Stimulated activated CD8-positive, alpha-beta memory T cell treated with anti-CD3 and anti-CD28 coated beads, Interleukin-15, amount 100 ng/mL, for 24 hours (primary cell): Measurements from ENCODE around the gene FASN.
A peak's percentile ranks its signal among the peaks of the same experiment; 100 is the strongest.

Experiments used
- DNase-seq: peaks from one replicate; pipeline ENCODE4 v3.0.0-alpha.2; 2020; ENCODE audit warnings: low read depth

Gene FASN

DNA sequence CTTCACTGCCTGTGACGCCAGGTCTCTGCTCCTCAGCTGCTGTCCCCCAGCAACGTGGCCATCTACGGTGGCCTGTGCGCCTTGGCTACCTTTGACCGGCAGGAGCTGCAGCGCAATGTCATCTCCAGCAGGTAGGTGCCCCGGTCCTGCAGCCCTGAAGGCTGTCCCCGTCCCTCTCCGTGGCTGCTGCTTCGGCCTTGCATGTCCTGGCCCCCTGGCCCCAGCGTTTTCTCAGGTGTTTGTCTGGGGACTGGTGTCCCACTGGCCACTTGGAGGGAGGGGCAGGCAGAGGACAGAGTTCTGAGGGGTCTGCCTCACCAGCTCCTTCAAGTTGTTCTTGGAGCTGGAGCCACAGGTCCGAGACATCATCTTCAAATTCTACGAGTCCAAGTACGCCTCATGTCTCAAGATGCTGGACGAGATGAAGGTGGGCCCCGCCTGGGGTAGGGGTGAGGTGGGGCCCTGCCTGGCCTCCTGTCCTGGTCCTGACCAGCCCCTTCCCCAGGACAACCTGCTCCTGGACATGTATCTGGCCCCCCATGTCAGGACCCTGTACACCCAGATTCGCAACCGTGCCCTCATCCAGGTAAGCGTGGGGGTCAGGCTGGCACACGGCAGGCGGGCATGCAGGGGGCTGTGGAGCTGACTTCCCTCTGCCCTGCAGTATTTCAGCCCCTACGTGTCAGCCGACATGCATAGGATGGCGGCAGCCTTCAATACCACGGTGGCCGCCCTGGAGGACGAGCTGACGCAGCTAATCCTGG, 41.9 kb downstream of the FASN start:
- no peak for DNase-seq

GRCh38 chr17:82055023-82055964, 42.7 kb downstream of the FASN start:
- DNase-seq = no peak

DNA sequence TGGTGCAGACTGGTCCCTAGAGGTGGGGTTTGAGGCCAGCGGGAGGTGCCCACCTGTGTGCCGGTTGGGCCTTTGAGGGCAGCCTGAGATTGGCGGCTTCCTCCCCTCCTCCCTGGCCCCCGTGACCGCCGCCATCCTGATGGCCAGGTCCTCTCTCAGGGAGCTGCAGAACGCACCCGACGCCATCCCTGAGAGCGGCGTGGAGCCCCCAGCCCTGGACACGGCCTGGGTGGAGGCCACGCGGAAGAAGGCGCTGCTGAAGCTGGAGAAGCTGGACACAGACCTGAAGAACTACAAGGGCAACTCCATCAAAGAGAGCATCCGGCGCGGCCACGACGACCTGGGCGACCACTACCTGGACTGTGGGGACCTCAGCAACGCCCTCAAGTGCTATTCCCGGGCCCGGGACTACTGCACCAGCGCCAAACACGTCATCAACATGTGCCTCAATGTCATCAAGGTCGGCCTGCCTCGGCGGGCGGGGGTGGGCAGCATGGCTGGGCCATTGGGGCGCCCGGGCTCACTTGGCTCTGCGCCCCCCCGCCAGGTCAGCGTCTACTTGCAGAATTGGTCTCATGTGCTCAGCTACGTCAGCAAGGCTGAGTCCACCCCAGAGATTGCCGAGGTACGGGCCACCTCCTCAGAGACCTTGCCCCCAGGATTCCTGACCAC, 43.5 kb downstream of the FASN start:
- DNase-seq = no peak

DNA sequence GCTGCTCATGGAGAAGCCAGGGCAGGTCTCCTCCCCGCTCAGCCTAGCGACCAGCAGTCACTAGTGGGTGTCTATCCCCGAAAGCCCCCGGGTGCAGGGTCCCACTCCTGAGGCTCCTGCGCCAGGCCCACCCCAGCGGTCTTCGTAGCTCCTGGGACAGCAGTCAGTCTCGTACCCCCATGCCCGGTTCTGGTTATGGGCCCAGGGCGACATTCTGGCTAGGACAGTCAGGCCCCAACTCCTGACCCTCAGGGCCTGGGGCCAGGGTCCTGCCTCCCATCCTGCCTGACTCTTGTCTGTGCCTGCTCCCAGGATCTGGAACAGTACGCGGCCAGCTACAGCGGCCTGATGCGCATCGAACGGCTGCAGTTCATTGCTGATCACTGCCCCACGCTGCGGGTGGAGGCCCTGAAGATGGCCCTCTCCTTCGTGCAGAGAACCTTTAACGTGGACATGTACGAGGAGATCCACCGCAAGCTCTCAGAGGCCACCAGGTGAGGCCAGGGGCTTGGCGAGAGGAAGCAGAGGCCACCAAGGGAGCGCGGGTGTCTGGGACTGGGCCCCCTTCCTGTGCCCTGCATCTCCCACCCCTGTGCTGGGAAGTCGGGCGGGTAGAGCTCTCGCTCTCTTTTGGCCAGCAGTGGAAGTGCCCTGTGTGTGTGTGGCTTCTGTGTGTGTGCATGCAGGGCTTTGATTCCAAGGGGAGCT, 44.3 kb downstream of the FASN start:
- DNase-seq = no peak

DNA sequence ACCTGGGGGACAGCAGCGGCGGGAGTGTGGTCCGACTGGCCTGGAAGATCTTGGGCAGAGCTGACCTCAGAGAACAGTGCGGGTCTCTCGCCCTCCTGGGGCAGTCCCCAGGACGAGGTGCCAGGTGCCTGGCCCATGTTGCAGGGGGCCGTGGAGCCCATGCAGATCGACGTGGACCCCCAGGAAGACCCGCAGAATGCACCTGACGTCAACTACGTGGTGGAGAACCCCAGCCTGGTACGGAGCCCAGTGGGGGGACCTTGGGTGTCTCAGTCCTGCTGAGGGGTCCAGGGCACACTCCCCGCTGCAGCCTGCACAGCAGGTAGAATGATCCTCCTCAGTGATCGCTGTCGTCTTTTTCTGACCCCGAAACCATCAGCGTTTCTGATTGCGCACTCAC, 44.9 kb downstream of the FASN start:
- DNase-seq = no peak

GRCh38 chr17:82052638-82053059, 45.4 kb downstream of the FASN start:
- DNase-seq = no peak

- peak; percentile 68 for DNase-seq
Observed at GRCh38 chr17:82051776-82052637, 46.0 kb downstream of the FASN start, which contains the start of the genes GPS1 and RFNG. Gene GPS1, plus strand, starts transcription at chr17:82051898. Its CDS starts 34 bp downstream, at chr17:82051932. Gene RFNG, minus strand, starts transcription at chr17:82051811. Its CDS starts 45 bp downstream, at chr17:82051766.

DNA sequence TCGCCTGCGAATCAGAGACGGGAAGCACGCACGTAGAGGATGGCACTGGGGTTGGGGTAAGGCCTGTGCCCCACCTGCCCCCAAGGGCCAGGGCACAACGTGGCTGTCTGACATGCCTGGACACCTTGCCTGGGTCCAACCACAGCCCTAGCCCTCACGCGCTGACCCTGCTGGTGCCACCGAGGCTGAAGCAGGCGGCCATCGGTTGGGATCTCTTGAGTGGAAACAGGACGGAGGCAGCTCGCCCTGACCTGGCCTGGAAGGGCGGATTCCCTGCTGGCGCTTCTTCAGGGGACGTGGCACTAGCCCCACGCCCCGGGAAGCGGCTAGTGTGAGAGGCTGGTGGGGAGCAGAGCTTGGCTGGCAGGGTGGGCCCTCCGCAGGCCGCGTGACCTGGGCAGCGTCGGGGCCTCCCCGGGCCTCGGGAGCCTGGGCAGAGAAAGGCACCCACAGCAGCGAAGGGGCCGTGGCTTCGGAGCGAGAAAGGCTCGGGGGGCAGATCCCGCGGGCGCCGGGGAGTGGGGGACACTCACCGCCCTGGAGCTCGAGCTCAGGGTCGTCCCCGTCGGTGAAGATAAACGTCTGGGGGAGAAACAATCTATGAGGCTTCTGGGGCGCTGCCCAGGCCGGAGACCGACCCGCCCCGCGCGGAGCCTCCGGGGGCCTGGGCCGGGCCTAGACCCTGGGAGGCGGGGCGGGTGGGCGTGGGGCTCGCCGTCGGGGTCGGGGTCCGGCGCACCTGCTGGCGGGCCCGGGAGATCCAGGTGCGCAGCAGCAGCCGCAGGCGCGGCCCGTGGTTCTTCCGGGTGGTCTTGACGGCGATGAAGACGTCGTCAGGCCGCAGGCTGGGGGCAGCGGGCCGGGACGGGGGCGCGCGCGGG, 47.0 kb downstream of the FASN start:
- DNase-seq = no peak

DNA sequence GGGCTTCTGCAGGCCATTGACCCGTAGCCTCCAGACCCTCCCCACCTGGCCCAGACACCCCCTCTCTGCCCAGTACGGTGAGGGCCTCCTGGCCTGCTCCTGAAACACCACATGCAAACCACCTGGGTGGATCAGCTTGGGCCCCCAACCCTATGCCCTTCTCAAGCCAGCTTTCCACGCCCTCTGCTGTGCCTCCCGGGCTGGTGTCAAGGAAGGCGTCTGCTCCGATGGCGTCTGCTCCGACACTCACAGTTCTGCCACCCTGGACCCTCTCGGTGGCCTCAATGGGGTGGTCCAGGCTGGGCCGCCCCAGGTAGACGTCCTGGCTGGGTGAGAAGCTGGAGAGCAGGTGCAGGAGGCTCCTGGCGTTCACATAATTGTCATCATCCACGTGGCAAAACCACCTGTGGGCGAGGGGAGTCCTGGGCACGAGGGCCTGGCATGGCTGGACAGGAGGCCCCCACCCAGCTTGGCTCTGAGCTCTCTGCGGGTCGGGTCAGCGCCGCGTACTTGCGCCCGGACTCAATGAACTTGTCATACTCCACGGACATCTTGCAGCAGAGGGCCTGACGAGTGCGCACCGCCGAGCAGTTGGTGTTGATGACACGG, 47.8 kb downstream of the FASN start:
- no peak for DNase-seq

- DNase-seq = no peak
Observed at GRCh38 chr17:82049521-82049971, 48.5 kb downstream of the FASN start.

DNA sequence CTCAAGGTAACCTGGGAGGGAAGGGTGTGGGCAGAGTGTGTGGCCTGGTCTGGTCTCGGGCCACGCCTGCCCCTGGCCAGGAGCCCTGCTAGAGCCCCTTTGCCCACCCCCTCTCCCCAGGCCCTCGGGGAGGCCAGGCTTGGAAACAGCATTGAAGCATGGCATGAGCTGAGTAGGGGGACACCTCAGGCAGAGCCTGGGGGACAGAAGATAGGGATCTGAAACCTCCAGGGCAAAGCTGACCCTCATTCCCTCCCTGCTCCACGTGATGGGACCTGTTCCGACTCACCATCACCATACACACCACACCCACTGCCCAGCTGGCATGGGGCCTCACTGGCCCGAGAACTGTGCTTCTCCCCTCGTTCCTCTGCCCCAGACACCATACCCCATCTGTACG, 48.9 kb downstream of the FASN start:
- DNase-seq = no peak

GRCh38 chr17:82048571-82048971, 49.5 kb downstream of the FASN start:
- DNase-seq = no peak

DNA sequence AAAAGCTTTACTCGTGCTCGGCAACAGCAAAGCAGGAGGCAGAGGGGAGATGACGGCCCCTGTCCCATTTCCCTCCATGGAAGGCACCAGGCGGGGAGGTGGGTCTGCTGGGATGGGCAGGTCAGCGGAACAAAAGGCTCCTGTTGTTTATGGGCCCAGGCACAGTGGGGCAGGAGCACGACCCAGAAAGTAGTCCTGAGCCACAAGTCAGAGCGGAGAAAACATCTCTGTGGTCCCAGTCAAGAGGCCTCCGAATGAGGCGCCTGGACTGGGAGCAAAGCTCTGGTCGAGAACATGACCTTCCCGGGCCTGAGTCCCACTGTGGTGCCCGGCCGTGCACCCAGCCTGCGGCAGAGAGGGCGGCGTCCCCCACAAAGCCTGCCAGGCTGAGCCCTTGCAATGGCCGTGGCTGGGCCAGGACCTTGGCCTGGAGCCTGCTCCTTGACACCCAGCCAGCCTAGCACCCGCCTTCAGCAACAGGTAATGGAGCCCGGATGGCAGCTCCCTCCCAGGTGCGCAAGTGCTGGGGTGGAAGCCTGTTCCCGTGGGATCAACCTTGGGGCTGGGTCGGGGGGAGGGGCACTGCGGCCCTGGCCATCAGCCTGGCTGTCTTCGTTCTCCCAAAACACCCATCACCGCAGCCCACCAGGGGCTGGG, 50.0 kb downstream of the FASN start:
- DNase-seq = no peak

DNA sequence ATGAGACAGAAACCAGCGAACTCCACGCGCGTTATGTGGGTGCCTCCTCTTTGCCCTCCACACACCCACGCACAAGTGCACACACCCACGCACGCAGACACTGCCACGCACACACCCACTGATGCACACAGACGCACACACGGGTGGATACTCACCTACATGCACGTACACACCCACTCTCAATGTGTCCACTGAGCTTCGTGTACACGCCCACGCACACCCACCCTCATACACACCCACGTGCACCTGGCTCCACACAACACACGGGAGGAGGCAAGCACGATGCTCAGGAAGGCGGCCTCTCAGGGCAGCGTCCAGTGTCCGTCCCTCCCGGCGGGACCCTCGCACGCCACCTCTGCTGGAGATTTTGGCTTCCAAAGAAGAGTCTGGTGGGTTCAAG, 50.7 kb downstream of the FASN start:
- DNase-seq = no peak

DNA sequence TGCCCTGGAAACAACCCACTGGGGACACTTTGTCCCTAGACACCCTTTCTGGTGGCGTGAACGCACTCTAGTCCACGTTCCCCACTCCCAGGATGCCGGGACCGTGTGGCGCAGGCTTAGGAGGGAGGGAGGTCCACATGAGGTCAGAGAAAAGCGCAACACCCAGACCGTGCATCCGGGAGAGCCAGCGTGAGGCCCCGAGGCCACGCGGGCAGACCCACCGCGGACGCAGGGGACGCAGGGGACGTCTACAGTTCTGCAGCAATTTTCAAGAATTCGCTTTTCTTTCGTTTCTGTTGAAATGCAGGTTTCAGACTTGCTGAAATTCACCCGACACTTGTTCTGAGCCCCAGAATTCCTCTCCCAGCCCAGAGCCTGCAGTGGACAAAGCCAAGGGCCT, 51.1 kb downstream of the FASN start:
- no peak for DNase-seq

- DNase-seq = no peak
Observed at GRCh38 chr17:82045936-82046484, 52.0 kb downstream of the FASN start.

GRCh38 chr17:82043507-82043906, 54.5 kb downstream of the FASN start:
- no peak for DNase-seq

- no peak for DNase-seq
Observed at GRCh38 chr17:82042649-82043048, 55.4 kb downstream of the FASN start.
